Measurements from ENCODE around the gene FILIP1.

FILIP1 gene

GRCh38 chr6:75497994-75498393, 4.4 kb upstream of the FILIP1 start:
- H3K36me3 ChIP-seq (ENCODE audit: control insufficient read depth, insufficient read depth, low read length), result no peaks in the 10 kb centered on the region
- no peak overlapping the region for H3K27ac ChIP-seq (ENCODE audit: insufficient read depth, low read length, poor library complexity, severe bottlenecking)
- H3K4me3 ChIP-seq (ENCODE audit: insufficient read depth, low read depth, low read length, poor library complexity, severe bottlenecking), result no peak overlapping the region
- H3K27me3 ChIP-seq (replicated peaks; ENCODE audit: control insufficient read depth, insufficient read depth, low read length, poor library complexity, severe bottlenecking), result peaks cover 3% of the 10 kb centered on the region
- DNase-seq, result no peak
- H3K4me1 ChIP-seq (ENCODE audit: control insufficient read depth, insufficient read depth, low read length, poor library complexity, severe bottlenecking), result peaks cover 5% of the 10 kb centered on the region
- H3K9me3 ChIP-seq (ENCODE audit: control insufficient read depth, low read length), result no peaks in the 10 kb centered on the region

- no peak overlapping the region for H3K27ac ChIP-seq (ENCODE audit: insufficient read depth, low read length, poor library complexity, severe bottlenecking)
Measured at GRCh38 chr6:75495011-75495410, 1.4 kb upstream of the FILIP1 start.

GRCh38 chr6:75494290-75494689, 690 bp upstream of the FILIP1 start:
- H3K4me3 ChIP-seq (ENCODE audit: insufficient read depth, low read depth, low read length, poor library complexity, severe bottlenecking), result no peak overlapping the region
- H3K27ac ChIP-seq (ENCODE audit: insufficient read depth, low read length, poor library complexity, severe bottlenecking), result no peak overlapping the region
- DNase-seq, result no peak
- peaks cover 5% of the 10 kb centered on the region for H3K4me1 ChIP-seq (ENCODE audit: control insufficient read depth, insufficient read depth, low read length, poor library complexity, severe bottlenecking)
- peaks cover 3% of the 10 kb centered on the region for H3K27me3 ChIP-seq (replicated peaks; ENCODE audit: control insufficient read depth, insufficient read depth, low read length, poor library complexity, severe bottlenecking)
- H3K36me3 ChIP-seq (ENCODE audit: control insufficient read depth, insufficient read depth, low read length), result no peaks in the 10 kb centered on the region
- H3K9me3 ChIP-seq (ENCODE audit: control insufficient read depth, low read length), result no peaks in the 10 kb centered on the region

More at GRCh38 chr6:75495011-75495410, 1.4 kb upstream of the FILIP1 start:
- no peaks in the 10 kb centered on the region for H3K36me3 ChIP-seq (ENCODE audit: control insufficient read depth, insufficient read depth, low read length)
- H3K4me1 ChIP-seq (ENCODE audit: control insufficient read depth, insufficient read depth, low read length, poor library complexity, severe bottlenecking), result peaks cover 5% of the 10 kb centered on the region
- no peaks in the 10 kb centered on the region for H3K9me3 ChIP-seq (ENCODE audit: control insufficient read depth, low read length)
- peaks cover 3% of the 10 kb centered on the region for H3K27me3 ChIP-seq (replicated peaks; ENCODE audit: control insufficient read depth, insufficient read depth, low read length, poor library complexity, severe bottlenecking)
- DNase-seq, result no peak
- no peak overlapping the region for H3K4me3 ChIP-seq (ENCODE audit: insufficient read depth, low read depth, low read length, poor library complexity, severe bottlenecking)

GRCh38 chr6:75492386-75493153, 1.0 kb downstream of the FILIP1 start:
- Histone ChIP-seq H3K4me1 (ENCODE audit: control insufficient read depth, insufficient read depth, low read length, poor library complexity, severe bottlenecking) (peaks cover 5% of the 10 kb centered on the region), H3K27me3 (replicated peaks; ENCODE audit: control insufficient read depth, insufficient read depth, low read length, poor library complexity, severe bottlenecking) (peaks cover 3% of the 10 kb centered on the region), H3K4me3 (ENCODE audit: insufficient read depth, low read depth, low read length, poor library complexity, severe bottlenecking) (no peak overlapping the region), H3K36me3 (ENCODE audit: control insufficient read depth, insufficient read depth, low read length) (no peaks in the 10 kb centered on the region), H3K9me3 (ENCODE audit: control insufficient read depth, low read length) (no peaks in the 10 kb centered on the region), H3K27ac (ENCODE audit: insufficient read depth, low read length, poor library complexity, severe bottlenecking) (no peak overlapping the region)
- no peak for DNase-seq

GRCh38 chr6:75491291-75491690, 2.3 kb downstream of the FILIP1 start:
- no peak for DNase-seq
- Histone ChIP-seq H3K9me3 (ENCODE audit: control insufficient read depth, low read length) (no peaks in the 10 kb centered on the region), H3K36me3 (ENCODE audit: control insufficient read depth, insufficient read depth, low read length) (no peaks in the 10 kb centered on the region), H3K4me1 (ENCODE audit: control insufficient read depth, insufficient read depth, low read length, poor library complexity, severe bottlenecking) (peaks cover 4% of the 10 kb centered on the region), H3K27ac (ENCODE audit: insufficient read depth, low read length, poor library complexity, severe bottlenecking) (no peak overlapping the region), H3K27me3 (replicated peaks; ENCODE audit: control insufficient read depth, insufficient read depth, low read length, poor library complexity, severe bottlenecking) (peaks cover 3% of the 10 kb centered on the region), H3K4me3 (ENCODE audit: insufficient read depth, low read depth, low read length, poor library complexity, severe bottlenecking) (no peak overlapping the region)

- no peak overlapping the region for H3K27ac ChIP-seq (ENCODE audit: insufficient read depth, low read length, poor library complexity, severe bottlenecking)
- H3K9me3 ChIP-seq (ENCODE audit: control insufficient read depth, low read length), result no peaks in the 10 kb centered on the region
- no peaks in the 10 kb centered on the region for H3K4me1 ChIP-seq (ENCODE audit: control insufficient read depth, insufficient read depth, low read length, poor library complexity, severe bottlenecking)
- peaks cover 3% of the 10 kb centered on the region for H3K27me3 ChIP-seq (replicated peaks; ENCODE audit: control insufficient read depth, insufficient read depth, low read length, poor library complexity, severe bottlenecking)
- H3K4me3 ChIP-seq (ENCODE audit: insufficient read depth, low read depth, low read length, poor library complexity, severe bottlenecking), result no peak overlapping the region
- no peak for DNase-seq
- H3K36me3 ChIP-seq (ENCODE audit: control insufficient read depth, insufficient read depth, low read length), result no peaks in the 10 kb centered on the region
Measured at GRCh38 chr6:75490706-75491105, 2.9 kb downstream of the FILIP1 start.

- H3K4me1 ChIP-seq (ENCODE audit: control insufficient read depth, insufficient read depth, low read length, poor library complexity, severe bottlenecking), result no peaks in the 10 kb centered on the region
- H3K27me3 ChIP-seq (replicated peaks; ENCODE audit: control insufficient read depth, insufficient read depth, low read length, poor library complexity, severe bottlenecking), result peaks cover 3% of the 10 kb centered on the region
- no peak overlapping the region for H3K4me3 ChIP-seq (ENCODE audit: insufficient read depth, low read depth, low read length, poor library complexity, severe bottlenecking)
- DNase-seq, result no peak
- no peaks in the 10 kb centered on the region for H3K9me3 ChIP-seq (ENCODE audit: control insufficient read depth, low read length)
- H3K27ac ChIP-seq (ENCODE audit: insufficient read depth, low read length, poor library complexity, severe bottlenecking), result no peak overlapping the region
- no peaks in the 10 kb centered on the region for H3K36me3 ChIP-seq (ENCODE audit: control insufficient read depth, insufficient read depth, low read length)
Measured at GRCh38 chr6:75489025-75489424, 4.6 kb downstream of the FILIP1 start.

GRCh38 chr6:75488033-75488432, 5.6 kb downstream of the FILIP1 start:
- H3K9me3 ChIP-seq (ENCODE audit: control insufficient read depth, low read length), result no peaks in the 10 kb centered on the region
- H3K27me3 ChIP-seq (replicated peaks; ENCODE audit: control insufficient read depth, insufficient read depth, low read length, poor library complexity, severe bottlenecking), result no peaks in the 10 kb centered on the region
- H3K4me1 ChIP-seq (ENCODE audit: control insufficient read depth, insufficient read depth, low read length, poor library complexity, severe bottlenecking), result no peaks in the 10 kb centered on the region
- DNase-seq, result no peak
- H3K4me3 ChIP-seq (ENCODE audit: insufficient read depth, low read depth, low read length, poor library complexity, severe bottlenecking), result no peak overlapping the region
- no peak overlapping the region for H3K27ac ChIP-seq (ENCODE audit: insufficient read depth, low read length, poor library complexity, severe bottlenecking)
- H3K36me3 ChIP-seq (ENCODE audit: control insufficient read depth, insufficient read depth, low read length), result no peaks in the 10 kb centered on the region

- Histone ChIP-seq H3K36me3 (ENCODE audit: control insufficient read depth, insufficient read depth, low read length) (no peaks in the 10 kb centered on the region), H3K4me1 (ENCODE audit: control insufficient read depth, insufficient read depth, low read length, poor library complexity, severe bottlenecking) (no peaks in the 10 kb centered on the region), H3K4me3 (ENCODE audit: insufficient read depth, low read depth, low read length, poor library complexity, severe bottlenecking) (no peak overlapping the region), H3K9me3 (ENCODE audit: control insufficient read depth, low read length) (no peaks in the 10 kb centered on the region), H3K27ac (ENCODE audit: insufficient read depth, low read length, poor library complexity, severe bottlenecking) (no peak overlapping the region), H3K27me3 (replicated peaks; ENCODE audit: control insufficient read depth, insufficient read depth, low read length, poor library complexity, severe bottlenecking) (no peaks in the 10 kb centered on the region)
- DNase-seq, result no peak
Measured at GRCh38 chr6:75486850-75487518, 6.6 kb downstream of the FILIP1 start.

- Histone ChIP-seq H3K9me3 (ENCODE audit: control insufficient read depth, low read length) (no peaks in the 10 kb centered on the region), H3K36me3 (ENCODE audit: control insufficient read depth, insufficient read depth, low read length) (no peaks in the 10 kb centered on the region), H3K4me3 (ENCODE audit: insufficient read depth, low read depth, low read length, poor library complexity, severe bottlenecking) (no peak overlapping the region), H3K27ac (ENCODE audit: insufficient read depth, low read length, poor library complexity, severe bottlenecking) (no peak overlapping the region), H3K27me3 (replicated peaks; ENCODE audit: control insufficient read depth, insufficient read depth, low read length, poor library complexity, severe bottlenecking) (no peaks in the 10 kb centered on the region), H3K4me1 (ENCODE audit: control insufficient read depth, insufficient read depth, low read length, poor library complexity, severe bottlenecking) (no peaks in the 10 kb centered on the region)
- DNase-seq, result no peak
Measured at GRCh38 chr6:75484535-75484934, 9.1 kb downstream of the FILIP1 start.

Measured in effector memory CD4-positive, alpha-beta T cell (primary cell).